Kidney (tissue), 14 donors: ENCODE results near the gene MACROD2. TPM values are rescaled to one million over a fixed set of nuclear protein-coding genes. Genes with fewer than 3 reads are reported as not detected.
"Not testable (repeated sequence)": the region's sequence is repeated elsewhere in the genome, so short reads cannot be mapped to it uniquely, and the experiment has no call there.

ENCODE experiments used
- DNase-seq, 5 donors: peaks; one replicate each; pipeline ENCODE4 v3.0.0-alpha.2; 2013 to 2020
- FAIRE-seq: peaks from 2 replicates; lab custom pipeline; 2012; peaks lifted over from hg19 to GRCh38; lab: Jason Lieb, UNC
- H3K27ac ChIP-seq, 2 donors: one replicate each; pipeline ENCODE4 v1.7.0; 2013; ENCODE audit warnings: low read depth in 2 of 2, low read length in 2 of 2, inconsistent platforms in 1 of 2
- H3K27me3 ChIP-seq: one replicate; pipeline ENCODE4 v1.7.1; 2013; ENCODE audit warnings: low read length, inconsistent platforms; ENCODE audit not compliant: control insufficient read depth, insufficient read depth
- H3K36me3 ChIP-seq, 3 donors: one replicate each; pipeline versions ENCODE4 v1.7.0 to v1.7.1; 2013; ENCODE audit warnings: low read length in 3 of 3, control low read depth in 1 of 3, inconsistent platforms in 1 of 3; ENCODE audit not compliant: insufficient read depth in 3 of 3, control insufficient read depth in 2 of 3
- H3K4me1 ChIP-seq, 3 donors: one replicate each; pipeline versions ENCODE4 v1.7.0 to v1.7.1; 2013; ENCODE audit warnings: low read length in 3 of 3, inconsistent platforms in 1 of 3, low read depth in 1 of 3; ENCODE audit not compliant: control insufficient read depth in 2 of 3, insufficient read depth in 2 of 3
- H3K4me3 ChIP-seq, 3 donors: one replicate each; pipeline versions ENCODE4 v1.7.0 to v1.8.1; 2013; ENCODE audit warnings: low read length in 3 of 3, control low read depth in 1 of 3, inconsistent platforms in 1 of 3
- H3K9ac ChIP-seq, 3 donors: one replicate each; pipeline versions ENCODE4 v1.7.0 to v1.7.1; 2013; ENCODE audit warnings: low read length in 3 of 3, control low read depth in 1 of 3, inconsistent platforms in 1 of 3
- H3K9me3 ChIP-seq, 3 donors: one replicate each; pipeline versions ENCODE4 v1.7.0 to v1.7.1; 2013; ENCODE audit warnings: low read length in 3 of 3, control low read depth in 1 of 3, inconsistent platforms in 1 of 3; ENCODE audit not compliant: control insufficient read depth in 2 of 3, insufficient read depth in 1 of 3
- CTCF ChIP-seq: IDR thresholded peaks from 3 replicates; pipeline ENCODE4 v1.5.1; 2012; ENCODE audit warnings: mild to moderate bottlenecking, moderate library complexity, borderline replicate concordance; ENCODE audit not compliant: insufficient read depth; ENCODE audit errors: extremely low read depth
- intact Hi-C: fragments of 100-400 bp; cut with DNase I; formaldehyde crosslinking; loops from one replicate; pipeline ENCODE4 v1.11.1; 2022
- polyA plus RNA-seq: library from polyadenylated mRNA; stranded (reverse); fragments of 350-450 nt; fragmentation: Illumina TruSeq; extraction: RNeasy Lipid Tissue Mini Kit (QIAGEN cat#74804); gene quantifications from one replicate; pipeline ENCODE4 v1.2.3, GENCODE V29; 2014; ENCODE audit warnings: low read depth, low replicate concordance; ENCODE audit not compliant: insufficient read depth
- total RNA-seq: library from RNA; stranded (reverse); fragmentation: NEBNext Ultra II Directional; extraction: Animal tissue kit (Norgen Biotek cat#: 25700); gene quantifications from one replicate; pipeline ENCODE4 v1.2.1, GENCODE V29; 2021
- donor health status: control.
- donor health status: control.
- donor health status: control.
- donor health status: control.
- donor health status: control.
- donor health status: DM: yes; HTN: yes; CAD: no.
- donor health status: Normal renal cell carcinoma (clear cell type).

Gene MACROD2
- total and polyA plus RNA-seq, 2 donors from 2014 or later: 3.0 to 10.0 TPM

DNA sequence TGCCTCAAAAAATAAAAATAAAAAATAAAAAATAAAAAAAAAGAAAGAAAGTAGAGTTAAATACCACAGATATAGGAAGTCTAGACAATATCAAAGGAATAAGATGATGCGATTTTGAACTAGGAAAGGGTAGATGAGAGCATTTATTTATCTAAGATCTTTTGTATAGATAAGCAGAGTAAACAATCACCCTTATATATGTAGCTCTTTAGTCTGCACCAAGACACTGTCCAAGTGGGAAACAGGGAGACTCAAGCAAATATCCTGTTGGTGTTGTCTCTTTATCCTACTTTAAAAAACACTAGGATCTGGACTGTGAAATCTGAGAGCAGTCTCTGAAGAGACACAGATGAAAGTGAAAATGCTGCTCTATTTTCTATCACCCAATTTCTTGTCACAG, 929.1 kb downstream of the MACROD2 start:
- no peaks in the 10 kb centered on the region for H3K27me3 ChIP-seq
- DNase-seq (no peak), FAIRE-seq (no peak)
- H3K27ac ChIP-seq: no peak overlapping the region
- intact Hi-C loops: no loop called here
- no peak overlapping the region for H3K4me3 ChIP-seq
- TF ChIP-seq CTCF: no peak
- H3K36me3 ChIP-seq: no peaks in the 10 kb centered on the region
- H3K4me1 ChIP-seq: peaks cover 0 to 4% (median 0%) of the 10 kb centered on the region in 3 donors
- no peak overlapping the region for H3K9ac ChIP-seq
- H3K9me3 ChIP-seq: no peaks in the 10 kb centered on the region

DNA sequence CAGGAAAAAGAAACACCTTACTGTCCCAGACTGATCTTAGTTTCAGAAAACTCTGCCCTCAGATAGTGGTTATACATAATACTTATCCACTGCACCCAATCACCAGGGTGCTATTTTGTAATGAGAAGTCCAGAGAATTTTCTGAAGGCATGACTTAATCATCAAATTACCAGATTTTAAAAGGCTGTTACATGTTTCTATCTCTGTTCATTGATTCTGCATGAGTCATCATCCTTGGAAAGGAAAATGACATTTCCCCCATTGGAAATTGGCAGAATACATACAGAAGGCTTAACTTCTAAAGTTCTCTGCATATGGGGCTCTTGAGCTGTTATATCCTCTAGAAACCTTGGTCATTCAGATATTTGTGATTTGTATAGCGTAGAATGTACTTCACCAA, 930.0 kb downstream of the MACROD2 start:
- Histone ChIP-seq H3K27ac (no peak overlapping the region), H3K9me3 (no peaks in the 10 kb centered on the region), H3K9ac (no peak overlapping the region), H3K36me3 (no peaks in the 10 kb centered on the region), H3K27me3 (no peaks in the 10 kb centered on the region), H3K4me3 (no peak overlapping the region), H3K4me1 (no peaks in the 10 kb centered on the region)
- DNase-seq: no peak
- no peak for TF ChIP-seq CTCF
- no peak for FAIRE-seq
- intact Hi-C loops: no loop called here

- H3K27ac ChIP-seq, H3K4me1 ChIP-seq, intact Hi-C loops, H3K9me3 ChIP-seq, H3K27me3 ChIP-seq, H3K36me3 ChIP-seq, H3K9ac ChIP-seq, H3K4me3 ChIP-seq, DNase-seq, FAIRE-seq: not testable (repeated sequence)
Measured at GRCh38 chr20:14926436-14926835, 931.1 kb downstream of the MACROD2 start.

DNA sequence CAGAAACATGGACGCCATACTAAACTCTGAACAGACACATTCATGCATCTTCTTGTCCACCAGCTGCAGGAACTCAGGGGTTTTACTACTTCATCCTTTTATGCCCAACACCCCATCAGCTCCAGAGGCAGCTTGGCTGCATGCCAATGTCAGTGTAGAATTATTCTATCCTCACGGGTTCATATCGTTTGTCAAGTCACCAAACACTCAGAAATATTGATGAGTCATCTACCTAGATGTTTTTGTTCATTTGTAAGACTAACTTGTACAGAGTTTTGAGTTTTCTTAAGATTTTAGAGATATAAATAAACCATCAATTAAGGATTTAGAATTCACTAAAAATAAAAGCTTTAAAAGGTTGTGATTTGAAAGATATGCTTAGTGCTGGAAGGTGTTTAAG, 932.8 kb downstream of the MACROD2 start:
- Histone ChIP-seq H3K4me3 (no peak overlapping the region), H3K36me3 (no peaks in the 10 kb centered on the region), H3K27ac (no peak overlapping the region), H3K27me3 (no peaks in the 10 kb centered on the region), H3K4me1 (no peaks in the 10 kb centered on the region), H3K9ac (no peak overlapping the region), H3K9me3 (no peaks in the 10 kb centered on the region)
- FAIRE-seq: no peak
- intact Hi-C loops: no loop called here
- no peak for TF ChIP-seq CTCF
- no peak for DNase-seq
